NCI-H526 treated with DMSO at 0.1 percent for 48 hours (cell line): ENCODE measurements around the gene ZCCHC14.

Experiments
- DNase-seq: peaks from one replicate; lab custom pipeline; 2025; lab: John Stamatoyannopoulos, UW

The ZCCHC14 gene

GRCh38 chr16:87492721-87493607, at the start of gene ZCCHC14:
ZCCHC14 (minus strand) TSS chr16:87493024; CDS start chr16:87492238, 786 bp downstream.
- DNase-seq: peak; percentile 83

- DNase-seq: no peak
Observed at GRCh38 chr16:87541872-87542234, 49.0 kb upstream of the ZCCHC14 start.

DNA sequence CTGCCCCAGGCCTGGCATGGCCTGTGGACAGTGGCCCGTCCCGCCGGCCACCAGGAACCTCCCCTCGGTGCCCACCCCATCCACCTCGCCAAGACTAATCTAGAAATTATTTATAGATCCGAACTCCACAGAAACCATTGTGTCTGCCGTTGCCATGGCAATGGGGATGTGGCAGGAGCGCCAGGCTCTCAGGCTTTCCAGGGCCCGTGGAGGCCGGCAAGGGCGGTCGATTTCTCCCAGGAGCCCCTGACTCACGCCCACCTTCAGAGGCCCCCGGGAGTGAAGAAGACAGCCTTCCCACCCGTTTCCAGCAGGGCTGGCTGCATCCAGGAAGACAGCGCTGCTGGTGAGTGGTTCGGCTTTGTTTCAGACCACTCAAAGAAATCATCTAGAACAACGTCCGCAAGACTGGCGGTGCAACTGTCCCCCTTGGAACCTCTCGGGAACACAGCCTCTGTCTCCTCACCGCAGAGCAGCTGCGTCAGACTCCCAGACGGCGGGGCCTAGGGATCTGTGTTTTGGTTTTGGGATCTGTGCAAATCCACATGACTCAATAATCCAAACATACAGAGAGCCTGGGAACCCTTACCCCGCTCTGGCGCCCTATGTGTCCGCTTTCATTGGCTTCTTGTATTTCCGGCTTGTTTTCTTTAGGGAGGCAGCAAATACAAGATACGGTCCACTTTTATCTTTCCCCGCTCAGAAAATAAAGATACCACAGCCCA, 48.5 kb upstream of the ZCCHC14 start:
- no peak for DNase-seq

- no peak for DNase-seq
Observed at GRCh38 chr16:87540897-87541146, 48.0 kb upstream of the ZCCHC14 start.

DNA sequence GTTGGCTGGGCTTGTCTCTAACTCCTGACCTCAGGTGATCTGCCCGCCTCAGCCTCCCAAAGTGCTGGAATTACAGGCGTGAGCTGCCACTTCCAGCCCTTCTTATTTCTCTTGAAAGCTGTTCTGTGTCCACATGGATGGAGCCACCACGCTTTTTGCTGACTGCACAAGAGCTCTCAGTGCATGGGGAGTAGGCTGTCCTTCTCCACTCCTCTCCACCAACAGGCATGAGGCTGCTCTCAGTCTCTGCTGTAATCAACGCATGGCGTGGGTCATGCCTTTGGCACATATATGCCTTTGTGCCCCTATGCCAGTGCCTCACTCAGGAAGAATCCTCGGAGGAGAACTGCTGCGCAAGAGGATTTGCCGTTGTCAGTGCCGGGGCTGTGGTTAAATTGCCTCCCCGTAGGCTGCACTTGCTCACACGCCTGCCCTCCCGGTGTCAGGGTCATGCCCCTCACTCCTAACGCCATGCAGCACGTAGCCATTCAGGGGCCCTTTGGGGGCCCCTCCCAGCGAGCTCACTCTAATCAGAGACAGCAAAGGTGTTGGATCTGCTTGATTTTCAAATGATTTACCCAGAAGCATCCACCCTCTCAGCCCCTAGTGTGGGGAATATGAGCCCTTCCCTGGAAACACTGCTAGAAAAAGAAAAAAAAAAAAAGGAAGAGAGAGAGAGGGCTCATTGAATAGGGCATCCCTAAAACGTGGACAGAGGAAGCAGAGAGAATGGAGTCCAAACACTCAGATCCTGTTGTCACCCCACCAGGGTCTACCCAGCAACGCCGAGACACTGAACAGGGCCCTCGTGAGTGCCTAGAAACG, 47.5 kb upstream of the ZCCHC14 start:
- no peak for DNase-seq

DNA sequence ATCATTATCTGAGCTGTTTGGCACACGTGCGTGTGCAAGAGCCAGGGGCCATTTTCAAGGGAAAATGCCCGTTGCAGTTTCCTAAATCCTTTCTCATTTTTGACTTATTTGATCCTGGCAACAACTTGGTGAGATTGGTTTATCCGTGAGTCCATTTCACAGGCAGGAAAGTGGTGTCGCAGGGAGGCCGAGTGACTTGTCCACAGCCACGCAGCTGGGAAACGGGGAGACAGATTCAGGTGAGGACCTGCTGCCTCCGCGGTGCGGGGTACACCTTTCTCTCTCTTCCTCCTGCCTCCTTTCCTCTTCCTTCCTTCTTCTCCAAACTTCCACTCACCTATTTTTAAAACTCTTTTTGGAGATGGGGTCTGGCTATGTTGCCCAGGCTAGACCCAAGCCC, 46.3 kb upstream of the ZCCHC14 start:
- DNase-seq: no peak

DNA sequence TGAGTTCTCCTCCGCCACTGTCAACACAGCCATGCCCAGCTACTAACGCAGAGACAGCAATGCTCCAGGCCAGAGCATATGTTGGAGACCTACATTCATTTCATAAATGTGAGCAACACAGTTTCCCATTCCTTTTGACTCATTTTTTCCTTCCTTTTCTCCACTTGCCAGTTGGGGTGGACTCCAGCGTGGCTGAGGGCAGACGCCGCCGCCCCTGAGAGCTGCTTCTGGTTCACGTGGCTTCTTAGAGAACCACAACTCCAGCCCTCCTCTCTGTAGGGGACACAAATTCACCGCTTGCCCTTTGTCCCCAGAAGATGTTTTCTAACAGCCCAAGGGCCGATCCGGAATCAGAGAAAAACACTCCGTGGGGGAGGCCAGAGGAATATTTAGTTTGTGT, 45.8 kb upstream of the ZCCHC14 start:
- DNase-seq: no peak

GRCh38 chr16:87538160-87538559, 45.3 kb upstream of the ZCCHC14 start:
- DNase-seq: no peak

DNA sequence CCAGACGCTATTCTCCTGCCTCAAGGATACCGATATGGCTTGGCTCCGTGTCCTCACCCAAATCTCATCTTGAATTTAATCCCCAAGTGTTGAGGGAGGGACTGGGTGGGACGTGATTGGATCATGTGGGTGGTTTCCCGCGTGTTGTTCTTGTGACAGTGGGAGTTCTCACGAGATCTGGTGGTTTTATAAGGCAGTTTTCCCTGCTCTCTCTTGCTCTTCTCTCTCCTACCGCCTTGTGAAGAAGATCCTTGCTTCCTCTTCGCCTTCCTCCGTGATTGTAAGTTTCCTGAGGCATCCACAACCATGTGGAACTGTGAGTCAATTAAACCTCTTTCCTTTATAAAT, 43.9 kb upstream of the ZCCHC14 start:
- no peak for DNase-seq

DNA sequence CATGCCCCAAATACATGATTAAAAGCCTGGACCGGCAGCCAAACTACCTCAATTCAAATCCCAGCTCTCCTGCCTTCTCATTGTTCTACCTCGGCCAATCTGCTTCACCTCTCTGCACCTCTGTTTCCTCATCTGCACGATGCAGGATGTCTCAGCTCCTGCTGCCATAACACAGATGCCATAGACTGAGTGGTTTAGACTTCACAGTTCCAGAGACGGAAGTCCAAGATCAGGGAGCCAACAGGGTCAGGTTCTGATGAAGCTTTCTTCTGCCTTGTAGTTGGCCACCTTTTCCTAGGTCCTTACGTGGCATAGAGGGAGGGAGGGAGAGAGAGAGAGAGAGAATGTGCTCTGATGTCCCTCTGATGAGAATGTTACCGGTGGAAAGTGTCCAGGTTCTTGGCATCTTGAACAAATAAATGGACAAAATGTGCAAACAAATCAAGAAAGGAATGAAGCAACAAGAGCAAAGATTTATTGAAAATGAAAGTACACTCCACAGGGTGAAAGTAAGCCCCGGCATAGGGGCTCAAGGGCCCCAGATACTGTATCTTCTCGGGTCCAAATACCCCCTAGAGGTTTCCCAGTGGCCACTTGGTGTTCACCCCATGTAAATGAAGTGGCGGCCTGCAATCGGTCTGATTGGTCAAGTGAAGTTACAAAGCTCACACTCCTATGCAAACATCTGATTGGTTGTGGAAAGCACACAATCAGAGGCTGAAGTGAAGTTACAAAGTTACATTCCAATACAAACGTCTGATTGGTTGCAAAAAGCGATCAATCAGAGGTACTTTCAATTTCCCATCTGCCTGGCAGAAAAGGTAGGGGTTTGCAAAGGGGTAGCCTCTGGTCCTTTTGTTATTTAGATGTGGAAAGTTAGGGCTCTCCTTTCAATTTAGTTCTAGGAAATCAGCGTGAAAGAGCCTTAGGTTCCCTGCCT, 43.3 kb upstream of the ZCCHC14 start:
- no peak for DNase-seq

GRCh38 chr16:87535457-87535854, 42.6 kb upstream of the ZCCHC14 start:
- no peak for DNase-seq

- DNase-seq: no peak
Observed at GRCh38 chr16:87534751-87535150, 41.9 kb upstream of the ZCCHC14 start.

GRCh38 chr16:87534030-87534653, 41.3 kb upstream of the ZCCHC14 start:
- no peak for DNase-seq

GRCh38 chr16:87533061-87533460, 40.2 kb upstream of the ZCCHC14 start:
- no peak for DNase-seq

- DNase-seq: no peak
Observed at GRCh38 chr16:87531418-87531817, 38.6 kb upstream of the ZCCHC14 start.

DNA sequence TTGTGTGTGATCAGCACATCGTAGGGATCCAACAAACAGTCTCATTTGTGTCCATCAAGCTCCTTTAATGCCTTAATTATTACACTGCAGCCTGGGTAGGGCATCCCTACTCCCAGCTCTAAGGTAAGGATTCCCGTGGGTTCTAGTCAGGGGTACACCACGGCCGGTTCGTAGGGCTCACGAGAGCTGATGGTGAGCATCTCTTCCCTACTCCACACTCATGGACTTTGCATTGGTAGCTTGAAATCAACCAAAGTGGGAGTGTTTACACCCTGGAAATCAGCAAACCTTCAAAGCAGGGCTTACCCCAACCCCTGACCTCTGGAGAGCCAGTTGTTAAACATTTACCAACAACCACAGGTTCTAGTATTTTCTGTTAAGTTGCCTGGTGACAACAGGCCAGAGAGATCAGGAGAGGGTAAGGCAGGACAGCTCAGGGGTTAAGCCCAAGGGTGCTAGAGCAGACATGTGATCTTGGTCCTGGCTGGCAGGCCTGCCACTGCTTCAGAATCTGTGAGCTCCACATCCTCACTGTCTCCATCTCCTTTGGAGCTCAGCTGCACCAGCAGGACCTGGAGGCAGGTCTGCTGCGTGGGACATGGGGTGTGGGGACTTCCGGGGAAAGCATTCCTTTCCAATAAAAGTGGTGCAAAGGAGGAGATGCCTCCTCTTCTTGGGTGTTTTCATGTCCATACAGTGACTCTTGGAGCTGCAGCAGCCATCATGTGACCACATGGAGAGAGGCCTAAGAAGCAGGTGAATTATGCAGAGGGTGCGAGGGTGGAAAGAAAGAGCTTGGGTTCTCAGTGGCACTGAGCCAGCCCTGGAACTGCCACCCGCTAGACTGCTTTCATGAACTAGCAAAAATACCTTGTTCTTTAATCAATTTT, 36.1 kb upstream of the ZCCHC14 start:
- no peak for DNase-seq

DNA sequence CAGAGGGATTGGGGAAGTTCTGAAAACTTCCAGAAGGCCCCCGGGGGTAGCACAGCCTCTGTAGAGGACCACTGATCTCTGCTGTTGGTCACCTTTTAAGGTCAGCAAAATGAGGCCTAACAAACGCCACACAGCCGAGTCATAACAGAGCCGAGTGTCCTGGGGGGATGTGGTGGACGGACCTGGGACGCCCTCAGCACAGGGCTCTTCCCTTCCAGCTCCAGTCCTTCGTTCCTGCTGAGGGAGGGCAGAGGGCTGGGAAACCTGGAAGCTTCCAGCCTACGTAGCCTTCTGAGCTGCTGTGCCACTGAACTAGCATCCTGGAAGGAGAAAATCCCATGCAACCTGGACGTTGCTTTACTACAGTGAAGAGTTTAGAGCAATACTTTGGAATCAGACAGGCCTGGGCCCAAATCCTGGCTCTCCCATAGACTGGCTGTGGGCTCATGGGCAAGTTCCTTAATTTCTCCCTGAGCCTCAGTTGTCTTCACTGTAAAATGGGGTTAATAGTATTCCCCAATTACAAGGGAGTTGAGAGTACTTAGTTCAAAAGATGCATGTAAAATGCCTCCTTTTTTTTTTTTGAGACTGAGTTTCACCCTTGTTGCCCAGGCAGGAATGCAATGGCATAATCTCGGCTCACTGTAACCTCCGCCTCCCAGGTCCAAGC, 34.4 kb upstream of the ZCCHC14 start:
- DNase-seq: no peak

- DNase-seq: no peak
Observed at GRCh38 chr16:87526238-87526947, 33.6 kb upstream of the ZCCHC14 start.

DNA sequence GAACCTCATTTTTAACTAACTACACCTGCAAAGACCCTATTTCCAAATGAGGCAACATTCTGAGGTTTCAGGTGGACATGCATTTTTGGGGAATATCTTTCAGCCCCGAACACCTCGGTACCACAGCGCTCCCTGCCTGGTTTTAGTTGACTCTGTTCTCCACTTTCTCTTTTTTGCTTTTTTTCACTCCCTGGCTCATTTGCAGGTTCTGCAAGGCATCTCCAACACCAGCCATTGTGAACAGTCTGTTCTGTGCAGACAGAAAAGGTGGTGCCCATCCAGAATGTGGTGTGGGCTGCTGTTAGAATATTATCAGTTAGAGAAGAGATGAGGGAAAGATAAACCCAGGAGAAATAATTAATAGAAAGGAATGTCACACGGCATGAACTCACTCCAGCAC, 32.5 kb upstream of the ZCCHC14 start:
- no peak for DNase-seq
